ENCODE results near the gene GRIN2A. TPM values are rescaled to one million over a fixed set of nuclear protein-coding genes. Genes with fewer than 3 reads are reported as not detected.

GRIN2A gene
- total and polyA plus RNA-seq, 5 experiments from 2014 or later, result not detected

DNA sequence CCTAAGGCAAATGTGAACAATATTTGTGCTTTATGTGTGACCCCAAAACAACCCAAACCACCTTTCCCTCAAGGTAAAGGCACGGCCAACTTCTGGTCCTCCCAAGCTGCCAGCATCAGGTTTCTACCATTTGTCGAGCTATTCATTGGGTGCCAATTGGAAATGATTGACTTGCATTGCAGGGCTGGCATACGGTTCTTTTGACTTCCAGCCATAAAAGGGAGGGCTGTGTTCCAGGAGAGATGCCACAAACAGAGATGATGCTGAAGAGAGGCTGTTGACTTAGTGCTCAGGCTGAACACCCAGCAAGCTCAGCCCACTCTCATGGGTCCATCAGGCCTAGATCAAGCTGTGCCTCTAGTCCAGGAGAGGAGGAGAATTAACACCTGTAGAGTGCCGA, 252.4 kb downstream of the GRIN2A start:
- Mint-ChIP-seq H3K27me3 (peaks cover 2 to 17% (median 7%) of the 10 kb centered on the region in 5 donors), H3K36me3 (no peaks in the 10 kb centered on the region), H3K27ac (no peak overlapping the region), H3K4me3 (no peak overlapping the region), H3K9me3 (peaks cover 0 to 10% (median 0%) of the 10 kb centered on the region in 9 donors), H3K4me1 (no peaks in the 10 kb centered on the region)
- ATAC-seq (no peak), DNase-seq (no peak)
- POLR2A ChIA-PET, result no interaction called here

- DNase-seq, result no peak
- Mint-ChIP-seq H3K9me3 (peaks cover 0 to 14% (median 0%) of the 10 kb centered on the region in 9 donors), H3K4me1 (no peaks in the 10 kb centered on the region), H3K36me3 (no peaks in the 10 kb centered on the region), H3K27ac (no peak overlapping the region), H3K4me3 (no peak overlapping the region), H3K27me3 (peaks cover 2 to 17% (median 7%) of the 10 kb centered on the region in 5 donors)
- POLR2A ChIA-PET, result no interaction called here
- ATAC-seq, result no peak
Measured at GRCh38 chr16:9929313-9929712, 252.9 kb downstream of the GRIN2A start.

DNA sequence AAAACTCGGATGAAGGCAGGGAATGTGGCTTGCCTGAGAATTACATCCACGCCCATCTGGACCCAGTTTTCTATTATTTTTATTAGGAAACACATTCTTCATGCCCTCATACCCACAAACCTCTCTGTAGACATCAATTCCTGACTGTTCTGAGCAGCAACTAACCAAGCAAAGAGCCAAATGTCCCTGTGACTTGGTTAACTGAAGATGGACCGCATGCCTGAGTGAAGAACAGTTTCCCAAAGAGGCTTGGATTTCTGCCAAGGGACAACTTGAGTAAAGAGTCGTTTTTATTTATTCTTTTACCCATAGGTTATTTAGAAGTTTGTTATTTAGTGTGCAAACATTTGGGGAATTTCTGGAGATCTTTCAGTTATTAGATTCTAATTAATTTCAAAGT, 259.8 kb downstream of the GRIN2A start:
- POLR2A ChIA-PET, result no interaction called here
- H3K36me3 Mint-ChIP-seq, result no peaks in the 10 kb centered on the region
- ATAC-seq (no peak), DNase-seq (no peak)
- H3K4me1 Mint-ChIP-seq, result no peaks in the 10 kb centered on the region
- no peak overlapping the region for H3K27ac Mint-ChIP-seq
- peaks cover 0 to 15% (median 0%) of the 10 kb centered on the region in 9 donors for H3K9me3 Mint-ChIP-seq
- H3K4me3 Mint-ChIP-seq, result no peak overlapping the region
- no peaks in the 10 kb centered on the region for H3K27me3 Mint-ChIP-seq

DNA sequence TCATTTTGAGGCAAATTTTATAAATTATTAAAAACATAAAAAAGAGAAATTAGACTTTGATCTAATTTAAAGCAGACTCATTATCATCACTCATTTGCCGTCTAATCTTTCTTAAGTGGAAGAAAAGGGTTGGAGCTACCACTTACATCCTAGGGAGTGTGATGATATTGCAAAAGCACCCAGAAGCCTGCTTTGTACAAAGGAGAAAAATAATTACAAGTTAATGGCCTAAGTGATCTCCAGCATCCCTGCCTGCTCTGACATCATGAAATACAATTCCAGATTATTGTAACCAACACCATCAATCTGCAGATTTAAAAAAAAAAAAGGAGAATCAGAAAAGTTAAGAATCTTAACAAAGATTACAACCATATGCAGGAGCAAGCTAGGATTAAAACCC, 260.2 kb downstream of the GRIN2A start:
- no peaks in the 10 kb centered on the region for H3K36me3 Mint-ChIP-seq
- no peak overlapping the region for H3K27ac Mint-ChIP-seq
- peaks cover 0 to 15% (median 0%) of the 10 kb centered on the region in 9 donors for H3K9me3 Mint-ChIP-seq
- H3K4me3 Mint-ChIP-seq, result no peak overlapping the region
- H3K27me3 Mint-ChIP-seq, result no peaks in the 10 kb centered on the region
- no peaks in the 10 kb centered on the region for H3K4me1 Mint-ChIP-seq
- ATAC-seq, result no peak
- POLR2A ChIA-PET, result no interaction called here
- DNase-seq, result no peak

GRCh38 chr16:9919460-9919859, 262.8 kb downstream of the GRIN2A start:
- H3K4me3 Mint-ChIP-seq, result no peak overlapping the region
- no peaks in the 10 kb centered on the region for H3K27me3 Mint-ChIP-seq
- POLR2A ChIA-PET, result no interaction called here
- DNase-seq (no peak), ATAC-seq (no peak)
- H3K27ac Mint-ChIP-seq, result no peak overlapping the region
- H3K4me1 Mint-ChIP-seq, result no peaks in the 10 kb centered on the region
- no peaks in the 10 kb centered on the region for H3K36me3 Mint-ChIP-seq
- peaks cover 0 to 6% (median 0%) of the 10 kb centered on the region in 9 donors for H3K9me3 Mint-ChIP-seq

- POLR2A ChIA-PET, result no interaction called here
- Mint-ChIP-seq H3K27ac (no peak overlapping the region), H3K4me1 (no peaks in the 10 kb centered on the region), H3K27me3 (no peaks in the 10 kb centered on the region), H3K4me3 (no peak overlapping the region), H3K9me3 (peaks cover 0 to 6% (median 0%) of the 10 kb centered on the region in 9 donors), H3K36me3 (no peaks in the 10 kb centered on the region)
- no peak for ATAC-seq
- DNase-seq, result no peak
Measured at GRCh38 chr16:9917691-9918090, 264.5 kb downstream of the GRIN2A start.

- DNase-seq (no peak), ATAC-seq (no peak)
- Mint-ChIP-seq H3K36me3 (no peaks in the 10 kb centered on the region), H3K4me3 (no peak overlapping the region), H3K27me3 (peaks cover 0 to 2% (median 0%) of the 10 kb centered on the region in 5 donors), H3K9me3 (peaks cover 0 to 14% (median 0%) of the 10 kb centered on the region in 9 donors), H3K4me1 (no peaks in the 10 kb centered on the region), H3K27ac (no peak overlapping the region)
- POLR2A ChIA-PET, result no interaction called here
Measured at GRCh38 chr16:9913604-9914326, 268.5 kb downstream of the GRIN2A start.

DNA sequence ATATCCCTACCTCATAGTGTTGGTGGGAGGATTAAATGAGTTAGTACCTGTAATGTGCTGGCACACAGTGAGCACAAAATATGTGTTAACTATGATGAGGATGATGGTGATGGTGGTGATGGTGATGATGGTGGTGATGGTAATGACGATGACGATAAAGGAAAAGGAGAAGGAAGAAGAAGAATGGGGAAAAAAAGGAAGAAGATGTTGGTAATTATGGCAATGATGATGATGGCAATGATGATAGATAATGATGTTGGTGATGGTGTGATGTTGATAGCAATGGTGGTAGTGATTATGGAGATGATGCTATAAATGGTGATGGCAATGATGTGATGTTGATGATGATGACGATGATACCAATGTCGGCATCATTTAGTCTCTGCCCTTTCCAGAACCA, 270.2 kb downstream of the GRIN2A start:
- peaks cover 0 to 1% (median 0%) of the 10 kb centered on the region in 4 donors for H3K4me1 Mint-ChIP-seq
- no peak overlapping the region for H3K27ac Mint-ChIP-seq
- peaks cover 0 to 5% (median 1%) of the 10 kb centered on the region in 5 donors for H3K27me3 Mint-ChIP-seq
- ATAC-seq, result no peak
- peaks cover 0 to 21% (median 0%) of the 10 kb centered on the region in 9 donors for H3K9me3 Mint-ChIP-seq
- POLR2A ChIA-PET, result no interaction called here
- no peak overlapping the region for H3K4me3 Mint-ChIP-seq
- H3K36me3 Mint-ChIP-seq, result no peaks in the 10 kb centered on the region
- no peak for DNase-seq

- POLR2A ChIA-PET, result no interaction called here
- Mint-ChIP-seq H3K36me3 (no peaks in the 10 kb centered on the region), H3K9me3 (peaks cover 0 to 25% (median 0%) of the 10 kb centered on the region in 9 donors), H3K4me1 (peaks cover 0 to 1% (median 0%) of the 10 kb centered on the region in 4 donors), H3K4me3 (no peak overlapping the region), H3K27me3 (peaks cover 0 to 6% (median 2%) of the 10 kb centered on the region in 5 donors), H3K27ac (no peak overlapping the region)
- ATAC-seq (no peak), DNase-seq (no peak)
Measured at GRCh38 chr16:9911231-9911630, 271.0 kb downstream of the GRIN2A start.

DNA sequence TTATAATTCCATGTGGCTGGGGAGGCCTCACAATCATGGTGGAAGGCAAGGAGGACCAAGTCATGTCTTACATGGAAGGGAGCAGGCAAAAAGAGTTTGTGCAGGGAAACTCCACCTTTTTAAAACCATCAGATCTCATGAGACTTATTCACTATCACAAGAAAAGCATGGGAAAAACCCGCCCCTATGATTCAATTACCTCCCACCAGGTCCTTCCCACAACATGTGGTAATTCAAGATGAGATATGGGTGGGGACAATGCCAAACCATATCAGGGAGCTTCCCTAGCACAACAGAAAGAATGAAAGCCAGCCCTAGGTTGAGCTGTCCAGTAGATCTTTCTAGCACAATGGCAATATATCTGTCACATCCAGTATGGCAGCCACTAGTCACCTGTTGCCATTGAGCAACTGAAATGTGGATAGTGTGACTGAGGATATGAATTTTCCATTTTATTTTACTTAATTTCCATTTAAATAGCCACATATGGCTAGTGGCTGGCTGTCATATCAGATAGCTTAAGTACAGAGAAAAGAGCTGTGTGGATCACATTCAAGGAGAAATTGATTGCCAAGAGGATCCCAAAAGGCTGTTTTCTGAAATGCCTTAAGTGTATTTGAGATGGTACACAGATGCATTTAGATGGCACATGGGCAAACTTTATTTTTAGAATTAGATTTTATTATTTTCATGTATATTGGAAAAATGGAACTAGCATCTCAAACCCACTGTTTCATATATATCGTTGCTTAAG, 273.0 kb downstream of the GRIN2A start:
- ATAC-seq, result no peak
- Mint-ChIP-seq H3K9me3 (peaks cover 0 to 33% (median 0%) of the 10 kb centered on the region in 9 donors), H3K27ac (no peak overlapping the region), H3K4me1 (peaks cover 0 to 1% (median 0%) of the 10 kb centered on the region in 4 donors), H3K4me3 (no peak overlapping the region), H3K36me3 (no peaks in the 10 kb centered on the region), H3K27me3 (peaks cover 0 to 10% (median 2%) of the 10 kb centered on the region in 5 donors)
- POLR2A ChIA-PET, result no interaction called here
- no peak for DNase-seq

GRCh38 chr16:9908613-9909012, 273.6 kb downstream of the GRIN2A start:
- H3K4me3 Mint-ChIP-seq, result no peak overlapping the region
- POLR2A ChIA-PET, result no interaction called here
- no peak overlapping the region for H3K27ac Mint-ChIP-seq
- DNase-seq (no peak), ATAC-seq (no peak)
- peaks cover 0 to 33% (median 0%) of the 10 kb centered on the region in 9 donors for H3K9me3 Mint-ChIP-seq
- peaks cover 0 to 1% (median 0%) of the 10 kb centered on the region in 4 donors for H3K4me1 Mint-ChIP-seq
- no peaks in the 10 kb centered on the region for H3K36me3 Mint-ChIP-seq
- H3K27me3 Mint-ChIP-seq, result peaks cover 0 to 11% (median 2%) of the 10 kb centered on the region in 5 donors

DNA sequence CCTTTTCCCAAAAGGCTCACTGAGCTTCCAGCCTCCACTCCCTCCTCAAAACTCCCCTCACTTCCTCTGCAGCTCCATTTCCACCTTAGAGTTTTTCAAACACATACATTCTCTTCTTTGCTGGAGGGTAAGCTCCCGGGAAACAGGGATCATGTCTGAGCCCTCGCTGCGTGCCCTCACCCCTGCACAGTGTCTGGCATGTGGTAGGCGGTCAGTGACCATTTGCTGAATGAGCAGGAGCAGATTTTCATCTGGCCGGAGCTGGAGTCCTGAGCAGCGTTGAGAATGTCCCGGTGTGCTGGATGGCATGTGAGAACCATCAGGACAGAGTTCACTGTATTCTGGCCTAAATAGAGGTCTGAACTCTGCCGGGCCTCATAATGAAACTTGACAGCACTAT, 274.5 kb downstream of the GRIN2A start:
- Mint-ChIP-seq H3K36me3 (no peaks in the 10 kb centered on the region), H3K27me3 (peaks cover 0 to 15% (median 4%) of the 10 kb centered on the region in 5 donors), H3K4me3 (no peak overlapping the region), H3K27ac (no peak overlapping the region), H3K9me3 (peaks cover 0 to 39% (median under 1%) of the 10 kb centered on the region in 9 donors), H3K4me1 (peaks cover 0 to 1% (median 0%) of the 10 kb centered on the region in 4 donors)
- POLR2A ChIA-PET, result no interaction called here
- no peak for ATAC-seq
- DNase-seq, result no peak

GRCh38 chr16:9906218-9906617, 276.0 kb downstream of the GRIN2A start:
- ATAC-seq (no peak), DNase-seq (no peak)
- H3K36me3 Mint-ChIP-seq, result no peaks in the 10 kb centered on the region
- POLR2A ChIA-PET, result no interaction called here
- peaks cover 0 to 36% (median 2%) of the 10 kb centered on the region in 9 donors for H3K9me3 Mint-ChIP-seq
- H3K27me3 Mint-ChIP-seq, result peaks cover 0 to 15% (median 4%) of the 10 kb centered on the region in 5 donors
- H3K4me3 Mint-ChIP-seq, result no peak overlapping the region
- H3K27ac Mint-ChIP-seq, result no peak overlapping the region
- peaks cover 0 to 1% (median 0%) of the 10 kb centered on the region in 4 donors for H3K4me1 Mint-ChIP-seq

All from naive thymus-derived CD8-positive, alpha-beta T cell (primary cell).